Measurements from ENCODE around the gene RSRC1. TPM values are rescaled to one million over a fixed set of nuclear protein-coding genes. Genes with fewer than 3 reads are reported as not detected.

The RSRC1 gene
- total and polyA plus RNA-seq, 2 of the 13 experiments (the other 11 are each of a cell fraction or from before 2014, with no cell fraction given): 4.9 to 63.0 TPM

- TF ChIP-seq GABPA (IDR thresholded peaks at IDR 0.05; ENCODE audit: low read depth, low read length): no peak
- TF ChIP-seq GABPA (CRISPR knock-in tag; IDR thresholded peaks at IDR 0.05; ENCODE audit: low read depth): 0 out of 2 replicates have a peak, but pooled peaks have one; percentile 27
These were observed 442.2 kb downstream of the RSRC1 start (continued) for GRCh38 chr3:158552124-158552523.

- H3K4me3 ChIP-seq (replicated peaks in 1 of 3; ENCODE audit: insufficient read depth in 1 of 3, low read depth in 2 of 3, low read length in 3 of 3): no peak overlapping the region
- intact Hi-C loops (cut with micrococcal nuclease; ENCODE audit: unreplicated experiment) (no loop called here), in situ Hi-C loops (cut with HindIII; ENCODE audit: extremely low pct_ligation_motif_present, low pct_unique_long_range_greater_than_20kb) (no loop called here)
- CTCF ChIA-PET (ENCODE audit: low intra/inter-chr PET ratio, low total read pairs): no interaction called here
- 22% methylated on average over 4 of the region's 4 CpGs for WGBS (ENCODE audit: low lambda C conversion rate)
- no peak for TF ChIP-seq IRF2 (CRISPR knock-in tag; IDR thresholded peaks at IDR 0.05)
- no peak for TF ChIP-seq AHR (CRISPR knock-in tag; IDR thresholded peaks at IDR 0.05)
- no peak for TF ChIP-seq ZNF354B (CRISPR knock-in tag; IDR thresholded peaks at IDR 0.05)
- no peak for TF ChIP-seq MATR3 (CRISPR knock-in tag; IDR thresholded peaks at IDR 0.05)
- TF ChIP-seq MZF1 (CRISPR knock-in tag; IDR thresholded peaks at IDR 0.05; ENCODE audit: borderline replicate concordance): no peak
- H3K36me3 ChIP-seq (replicated peaks in 1 of 2; ENCODE audit: control insufficient read depth in 1 of 2, insufficient read depth in 2 of 2, low read length in 2 of 2): no peaks in the 10 kb centered on the region
- ATAC-seq: no peak
- no peaks in the 10 kb centered on the region; a peak in 1 of 5 replicates for H3K27me3 ChIP-seq (ENCODE audit: control insufficient read depth in 1 of 2, insufficient read depth in 2 of 2, low read length in 2 of 2)
- no peak overlapping the region for H3K4me2 ChIP-seq (ENCODE audit: low read depth, low read length)
- no peaks in the 10 kb centered on the region for H3K79me2 ChIP-seq (ENCODE audit: insufficient read depth, low read length)
- no peak overlapping the region for H2AFZ ChIP-seq (ENCODE audit: low read length)
- H3K27ac ChIP-seq (ENCODE audit: extremely low read length, insufficient read depth, low read length): no peak overlapping the region
- H3K9ac ChIP-seq (ENCODE audit: insufficient read depth, low read depth, low read length): no peak overlapping the region
- no peaks in the 10 kb centered on the region for H3K4me1 ChIP-seq (ENCODE audit: insufficient read depth, low read length)
- no peak for DNase-seq (ENCODE audit: low spot score)
- FAIRE-seq: no peak
- no peaks in the 10 kb centered on the region for H3K9me3 ChIP-seq (ENCODE audit: low read length)
- POLR2A ChIA-PET: no interaction called here
- H4K20me1 ChIP-seq (ENCODE audit: insufficient read depth, low read length): no peaks in the 10 kb centered on the region
- BruUV-seq (replicated peaks): no TSS peak
These were observed 449.6 kb downstream of the RSRC1 start for GRCh38 chr3:158559504-158559903.

- Histone ChIP-seq H3K27me3 (ENCODE audit: control insufficient read depth in 1 of 2, insufficient read depth in 2 of 2, low read length in 2 of 2) (no peaks in the 10 kb centered on the region; a peak in 1 of 5 replicates), H4K20me1 (ENCODE audit: insufficient read depth, low read length) (no peaks in the 10 kb centered on the region), H2AFZ (ENCODE audit: low read length) (no peak overlapping the region), H3K79me2 (ENCODE audit: insufficient read depth, low read length) (no peaks in the 10 kb centered on the region), H3K4me3 (replicated peaks in 1 of 3; ENCODE audit: insufficient read depth in 1 of 3, low read depth in 2 of 3, low read length in 3 of 3) (no peak overlapping the region), H3K9me3 (ENCODE audit: low read length) (no peaks in the 10 kb centered on the region), H3K4me2 (ENCODE audit: low read depth, low read length) (no peak overlapping the region), H3K36me3 (replicated peaks in 1 of 2; ENCODE audit: control insufficient read depth in 1 of 2, insufficient read depth in 2 of 2, low read length in 2 of 2) (no peaks in the 10 kb centered on the region), H3K9ac (ENCODE audit: insufficient read depth, low read depth, low read length) (no peak overlapping the region), H3K27ac (ENCODE audit: extremely low read length, insufficient read depth, low read length) (no peak overlapping the region), H3K4me1 (ENCODE audit: insufficient read depth, low read length) (no peaks in the 10 kb centered on the region)
- in situ Hi-C loops (cut with HindIII; ENCODE audit: extremely low pct_ligation_motif_present, low pct_unique_long_range_greater_than_20kb): no loop called here
- ChIA-PET CTCF (ENCODE audit: low intra/inter-chr PET ratio, low total read pairs) (no interaction called here), POLR2A (no interaction called here)
- FAIRE-seq (no peak), DNase-seq (ENCODE audit: low spot score) (no peak), ATAC-seq (no peak)
- TF ChIP-seq RFX1 (IDR thresholded peaks at IDR 0.05): no peak
- no peak for TF ChIP-seq ARHGAP35 (CRISPR knock-in tag; IDR thresholded peaks at IDR 0.05; ENCODE audit: borderline replicate concordance)
- no peak for TF ChIP-seq ZNF354B (CRISPR knock-in tag; IDR thresholded peaks at IDR 0.05)
- TF ChIP-seq TIGD3 (CRISPR knock-in tag; IDR thresholded peaks at IDR 0.05; ENCODE audit: borderline replicate concordance): no peak
- TF ChIP-seq ZBTB43 (CRISPR knock-in tag; conservative IDR thresholded peaks at IDR 0.05): no peak
- no peak for TF ChIP-seq ZNF652 (CRISPR knock-in tag; IDR thresholded peaks at IDR 0.05; ENCODE audit: borderline replicate concordance, low read depth)
- no peak for TF ChIP-seq ZNF740 (CRISPR knock-in tag; IDR thresholded peaks at IDR 0.05)
- BruUV-seq (replicated peaks): no TSS peak
- 94% methylated on average over 1 of the region's 1 CpG for WGBS (ENCODE audit: low lambda C conversion rate)
- intact Hi-C loops (cut with micrococcal nuclease; ENCODE audit: unreplicated experiment): no loop called here
These were observed 451.1 kb downstream of the RSRC1 start for GRCh38 chr3:158560979-158561378.

Measured in HepG2 (cell line).